Skeletal muscle satellite cell (primary cell): ENCODE measurements around the gene ASTN2.

ENCODE experiments used
- H3K27me3 ChIP-seq: 2 replicates; pipeline ENCODE4 v1.7.0; 2013; ENCODE audit warnings: low read length; ENCODE audit not compliant: control insufficient read depth, insufficient read depth
- H3K36me3 ChIP-seq: 2 replicates; pipeline ENCODE4 v1.7.0; 2013; ENCODE audit warnings: mild to moderate bottlenecking, control low read depth, low read length; ENCODE audit not compliant: insufficient read depth
- H3K4me1 ChIP-seq: 2 replicates; pipeline ENCODE4 v1.7.0; 2013; ENCODE audit warnings: low read length; ENCODE audit not compliant: control insufficient read depth, insufficient read depth
- H3K4me2 ChIP-seq: 2 replicates; pipeline ENCODE4 v1.7.0; 2013; ENCODE audit warnings: mild to moderate bottlenecking, low read length
- H3K4me3 ChIP-seq: 2 replicates; pipeline ENCODE4 v1.7.0; 2013; ENCODE audit warnings: low read length
- H3K9ac ChIP-seq: 2 replicates; pipeline ENCODE4 v1.7.0; 2013; ENCODE audit warnings: mild to moderate bottlenecking, low read depth, low read length, moderate library complexity
- H3K9me3 ChIP-seq: replicated peaks from 2 replicates; pipeline ENCODE4 v1.7.0; 2013; ENCODE audit warnings: mild to moderate bottlenecking, control low read depth, low read length

ASTN2 gene

GRCh38 chr9:117359910-117360309, 54.9 kb downstream of the ASTN2 start:
- no peaks in the 10 kb centered on the region for H3K36me3 ChIP-seq
- H3K4me2 ChIP-seq = no peak overlapping the region
- H3K4me1 ChIP-seq = no peaks in the 10 kb centered on the region
- no peaks in the 10 kb centered on the region for H3K9me3 ChIP-seq
- H3K27me3 ChIP-seq = no peaks in the 10 kb centered on the region
- no peak overlapping the region for H3K4me3 ChIP-seq
- no peak overlapping the region for H3K9ac ChIP-seq

GRCh38 chr9:117355542-117355941, 59.3 kb downstream of the ASTN2 start:
- no peak overlapping the region for H3K4me2 ChIP-seq
- no peaks in the 10 kb centered on the region for H3K4me1 ChIP-seq
- H3K9me3 ChIP-seq = no peaks in the 10 kb centered on the region
- no peaks in the 10 kb centered on the region for H3K27me3 ChIP-seq
- H3K36me3 ChIP-seq = no peaks in the 10 kb centered on the region
- no peak overlapping the region for H3K9ac ChIP-seq
- no peak overlapping the region for H3K4me3 ChIP-seq

GRCh38 chr9:117354997-117355396, 59.9 kb downstream of the ASTN2 start:
- H3K36me3 ChIP-seq = no peaks in the 10 kb centered on the region
- no peak overlapping the region for H3K4me2 ChIP-seq
- no peaks in the 10 kb centered on the region for H3K9me3 ChIP-seq
- H3K9ac ChIP-seq = no peak overlapping the region
- H3K27me3 ChIP-seq = no peaks in the 10 kb centered on the region
- H3K4me3 ChIP-seq = no peak overlapping the region
- no peaks in the 10 kb centered on the region for H3K4me1 ChIP-seq

GRCh38 chr9:117354244-117354847, 60.5 kb downstream of the ASTN2 start:
- H3K36me3 ChIP-seq = no peaks in the 10 kb centered on the region
- H3K9ac ChIP-seq = no peak overlapping the region
- H3K4me2 ChIP-seq = no peak overlapping the region
- H3K4me1 ChIP-seq = no peaks in the 10 kb centered on the region
- no peaks in the 10 kb centered on the region for H3K9me3 ChIP-seq
- no peak overlapping the region for H3K4me3 ChIP-seq
- no peaks in the 10 kb centered on the region for H3K27me3 ChIP-seq

- H3K27me3 ChIP-seq = no peaks in the 10 kb centered on the region
- no peaks in the 10 kb centered on the region for H3K9me3 ChIP-seq
- no peaks in the 10 kb centered on the region for H3K36me3 ChIP-seq
- no peak overlapping the region for H3K4me3 ChIP-seq
- H3K4me1 ChIP-seq = no peaks in the 10 kb centered on the region
- no peak overlapping the region for H3K9ac ChIP-seq
- no peak overlapping the region for H3K4me2 ChIP-seq
These were observed 69.8 kb downstream of the ASTN2 start for GRCh38 chr9:117344892-117345660.

- Histone ChIP-seq H3K4me3 (no peak overlapping the region), H3K4me2 (no peak overlapping the region), H3K36me3 (no peaks in the 10 kb centered on the region), H3K9ac (no peak overlapping the region), H3K4me1 (no peaks in the 10 kb centered on the region), H3K9me3 (no peaks in the 10 kb centered on the region), H3K27me3 (no peaks in the 10 kb centered on the region)
These were observed 71.4 kb downstream of the ASTN2 start for GRCh38 chr9:117343427-117343826.

- Histone ChIP-seq H3K9ac (no peak overlapping the region), H3K4me1 (no peaks in the 10 kb centered on the region), H3K4me2 (no peak overlapping the region)
These were observed 73.7 kb downstream of the ASTN2 start for GRCh38 chr9:117341151-117341550.

GRCh38 chr9:117340422-117340821, 74.4 kb downstream of the ASTN2 start:
- Histone ChIP-seq H3K4me2 (no peak overlapping the region), H3K4me3 (no peak overlapping the region), H3K9ac (no peak overlapping the region), H3K4me1 (no peaks in the 10 kb centered on the region), H3K9me3 (no peaks in the 10 kb centered on the region), H3K36me3 (no peaks in the 10 kb centered on the region), H3K27me3 (no peaks in the 10 kb centered on the region)

More at GRCh38 chr9:117341151-117341550, 73.7 kb downstream of the ASTN2 start:
- Histone ChIP-seq H3K36me3 (no peaks in the 10 kb centered on the region), H3K4me3 (no peak overlapping the region), H3K9me3 (no peaks in the 10 kb centered on the region), H3K27me3 (no peaks in the 10 kb centered on the region)

- no peaks in the 10 kb centered on the region for H3K4me1 ChIP-seq
These were observed 78.9 kb downstream of the ASTN2 start for GRCh38 chr9:117335837-117336433.

GRCh38 chr9:117334101-117334500, 80.8 kb downstream of the ASTN2 start:
- no peaks in the 10 kb centered on the region for H3K4me1 ChIP-seq
- H3K9me3 ChIP-seq = no peaks in the 10 kb centered on the region
- no peaks in the 10 kb centered on the region for H3K36me3 ChIP-seq
- no peak overlapping the region for H3K4me3 ChIP-seq
- no peak overlapping the region for H3K4me2 ChIP-seq
- H3K9ac ChIP-seq = no peak overlapping the region
- no peaks in the 10 kb centered on the region for H3K27me3 ChIP-seq

More at GRCh38 chr9:117335837-117336433, 78.9 kb downstream of the ASTN2 start:
- Histone ChIP-seq H3K36me3 (no peaks in the 10 kb centered on the region), H3K4me3 (no peak overlapping the region), H3K27me3 (no peaks in the 10 kb centered on the region), H3K9me3 (no peaks in the 10 kb centered on the region), H3K4me2 (no peak overlapping the region), H3K9ac (no peak overlapping the region)

- no peaks in the 10 kb centered on the region for H3K4me1 ChIP-seq
- no peaks in the 10 kb centered on the region for H3K9me3 ChIP-seq
- no peaks in the 10 kb centered on the region for H3K27me3 ChIP-seq
- no peaks in the 10 kb centered on the region for H3K36me3 ChIP-seq
- no peak overlapping the region for H3K4me2 ChIP-seq
- H3K9ac ChIP-seq = no peak overlapping the region
- H3K4me3 ChIP-seq = no peak overlapping the region
These were observed 89.0 kb downstream of the ASTN2 start for GRCh38 chr9:117325831-117326230.
